Measurements from ENCODE around the gene TTC22.
A peak's percentile ranks its signal among the peaks of the same experiment; 100 is the strongest.

The TTC22 gene

DNA sequence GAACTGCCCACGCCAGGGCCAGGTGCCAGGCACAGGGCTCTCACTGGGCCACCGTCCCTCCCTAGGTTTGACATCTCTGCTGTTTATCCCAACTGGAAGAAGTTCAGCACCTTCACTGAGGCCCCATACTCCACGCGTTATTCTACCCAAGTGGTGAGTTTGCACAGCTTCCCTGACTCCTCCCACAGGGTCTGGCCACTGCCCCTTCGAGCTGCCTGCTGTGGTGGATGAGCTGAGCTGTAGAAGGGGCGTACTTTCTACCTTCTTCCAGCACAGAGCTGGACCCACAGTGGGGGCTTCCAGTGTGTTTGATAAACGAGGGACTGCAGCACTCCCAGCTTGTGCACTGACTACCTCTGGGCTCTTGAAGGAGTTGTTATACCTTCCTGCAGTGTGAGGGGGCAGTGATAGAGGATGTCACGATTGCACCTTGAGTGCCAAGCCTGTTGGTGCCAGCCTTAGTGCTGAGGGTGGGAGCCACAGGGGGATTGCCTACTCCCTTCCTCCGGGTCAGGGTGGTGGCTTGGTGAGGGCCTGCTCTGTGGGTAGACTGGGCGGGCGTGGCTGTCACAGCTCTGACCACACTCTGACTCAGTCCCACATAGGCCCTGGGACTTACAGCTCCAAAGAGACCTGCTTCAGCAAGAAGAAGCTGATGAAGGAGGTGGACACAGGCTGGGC lies 5.9 kb upstream of the TTC22 start:
- no peak for DNase-seq

DNA sequence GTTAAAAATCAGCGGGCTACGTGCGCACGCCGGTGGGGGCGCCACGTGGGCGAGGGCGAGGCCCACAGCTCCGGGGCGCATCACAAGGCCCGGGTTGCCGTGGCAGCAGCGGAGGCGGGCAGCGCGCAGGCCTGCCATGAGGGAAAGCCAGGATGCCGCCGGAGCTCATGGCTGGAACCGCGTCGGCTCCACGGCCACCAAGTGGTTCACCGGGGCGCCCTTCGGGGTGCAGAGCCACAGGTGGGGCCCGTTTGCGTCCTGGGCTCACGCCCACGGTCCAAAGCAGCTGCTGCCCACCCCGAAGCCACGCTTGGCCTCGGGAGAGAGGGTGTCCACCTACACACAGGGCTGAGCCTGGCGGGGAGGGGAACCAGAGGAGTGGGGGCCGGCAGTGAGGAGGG lies 4.9 kb upstream of the TTC22 start:
- no peak for DNase-seq

DNA sequence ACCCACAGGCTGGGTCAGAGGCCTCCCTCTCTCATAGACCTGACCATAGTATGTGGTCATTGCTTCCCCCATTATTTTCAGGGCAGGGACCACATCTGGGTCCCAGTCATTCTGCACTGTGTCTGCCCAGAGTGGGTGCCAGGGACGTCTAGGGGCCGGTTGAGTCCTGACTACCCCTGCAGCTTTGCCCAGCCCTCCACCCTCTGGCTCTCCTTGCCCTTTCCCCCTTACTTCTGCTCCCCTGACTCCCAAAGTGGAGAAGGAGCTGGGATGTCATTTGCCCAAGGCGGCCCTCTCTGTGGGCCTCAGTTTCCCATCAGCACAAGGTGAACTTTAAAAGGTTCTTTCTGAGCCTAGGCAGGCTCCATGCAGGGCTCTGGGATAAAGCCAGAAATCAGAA lies 4.3 kb upstream of the TTC22 start:
- no peak for DNase-seq

DNA sequence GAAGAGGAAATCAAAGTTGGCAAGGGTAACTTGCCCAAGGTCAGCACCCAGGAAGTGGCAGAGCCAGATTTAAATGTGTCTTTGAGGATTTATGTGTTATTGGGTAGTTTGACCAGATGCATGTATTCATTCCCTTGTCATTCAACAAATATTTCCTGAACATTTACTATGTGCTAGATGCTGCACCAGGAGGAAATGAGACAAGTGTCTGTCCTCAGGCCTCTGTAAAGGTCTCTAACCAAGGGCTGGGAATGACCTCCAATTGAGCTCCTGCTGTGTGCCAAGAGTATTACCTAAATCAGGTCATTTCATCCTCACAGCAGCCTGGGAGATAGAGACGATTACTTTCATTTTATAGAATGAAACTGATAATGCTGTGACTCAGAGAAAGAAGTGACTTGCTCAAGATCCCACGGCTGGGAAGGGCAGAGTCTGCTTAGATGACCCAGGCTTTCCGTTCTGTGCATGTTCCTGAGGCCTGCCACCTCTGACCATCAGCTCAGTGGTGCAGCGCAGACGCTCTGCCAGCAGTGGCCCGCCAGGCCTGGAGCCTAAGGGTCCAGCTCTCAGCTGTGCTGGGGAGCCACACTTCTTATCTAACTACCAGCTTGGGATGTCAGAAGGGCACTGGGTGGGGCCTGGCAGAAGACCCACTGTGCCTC lies 3.5 kb upstream of the TTC22 start:
- DNase-seq = no peak

DNA sequence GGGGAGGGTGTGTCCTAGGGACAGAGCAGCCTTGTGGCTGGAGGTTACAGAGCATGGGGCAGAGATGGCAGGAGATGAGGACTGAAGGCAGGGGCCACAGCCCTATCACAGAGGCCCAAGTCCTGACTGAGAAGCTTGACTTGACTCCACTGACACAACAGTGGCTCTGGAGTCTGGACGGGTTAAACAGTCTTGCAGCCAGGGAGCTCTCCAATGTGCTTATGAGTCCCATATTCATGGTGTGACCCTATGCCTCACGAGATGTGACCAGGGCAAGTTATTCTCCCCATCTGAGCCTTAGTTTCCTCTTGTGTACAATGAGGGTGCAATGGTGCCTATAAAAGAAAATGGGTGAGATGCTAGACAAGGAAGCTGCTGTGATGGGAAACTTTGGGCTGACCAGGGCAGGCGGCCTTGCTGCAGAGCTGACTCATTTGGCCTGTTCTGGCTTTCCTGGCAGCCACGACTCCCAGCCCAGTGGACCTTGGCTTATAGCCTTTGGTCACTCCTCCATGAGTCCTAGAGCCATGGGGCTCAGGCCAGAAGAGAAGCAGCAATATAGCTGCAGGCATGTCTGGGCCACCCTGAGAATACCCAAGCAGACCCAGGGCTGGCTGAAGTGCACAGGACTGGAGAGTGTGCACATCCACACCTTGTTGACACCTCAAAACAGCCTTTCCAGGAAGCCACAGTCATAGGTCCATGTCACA lies 2.8 kb upstream of the TTC22 start:
- DNase-seq = no peak

DNA sequence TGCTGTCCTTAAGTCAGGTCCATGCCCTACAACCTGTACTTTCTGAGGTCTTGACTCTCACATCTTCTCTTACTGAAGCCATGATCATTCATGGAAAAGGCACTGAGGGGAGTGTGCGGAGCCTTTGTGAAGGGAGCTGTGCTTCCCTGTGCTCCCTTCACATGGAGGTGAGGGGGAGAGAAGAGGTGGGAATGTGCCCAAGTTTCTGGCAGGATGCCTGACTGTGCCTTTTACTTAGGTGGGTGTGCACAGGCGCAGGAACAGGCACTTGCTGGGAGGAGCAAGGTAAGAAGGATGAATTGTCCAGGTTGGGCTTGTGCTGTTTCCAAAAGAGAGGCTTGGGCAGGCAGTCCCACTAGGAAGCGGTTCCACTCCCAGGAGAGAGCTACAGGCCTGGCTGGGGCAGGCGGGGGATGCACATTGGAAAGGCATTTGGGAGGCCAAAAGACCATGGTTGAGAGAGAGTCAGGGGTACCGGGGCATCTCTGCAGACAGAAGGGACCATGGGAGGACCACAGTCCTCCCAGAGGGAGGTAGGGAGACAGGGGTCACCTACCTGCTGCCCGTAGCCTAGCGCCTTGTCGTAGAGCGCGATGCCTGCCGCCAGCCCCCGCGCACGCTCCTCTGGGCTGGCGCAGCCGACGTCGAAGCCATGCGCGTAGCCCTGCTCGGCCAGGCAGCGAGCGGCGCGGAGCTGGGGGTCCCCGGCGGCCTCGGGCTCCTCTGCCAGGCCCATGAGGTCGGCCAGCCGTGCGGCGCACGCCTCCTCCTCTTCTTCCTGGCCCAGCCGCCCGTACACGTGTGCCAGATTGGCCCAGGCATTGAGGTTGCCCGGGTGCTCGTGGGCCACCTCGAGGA lies 853 bp downstream of the TTC22 start:
- DNase-seq = no peak

DNA sequence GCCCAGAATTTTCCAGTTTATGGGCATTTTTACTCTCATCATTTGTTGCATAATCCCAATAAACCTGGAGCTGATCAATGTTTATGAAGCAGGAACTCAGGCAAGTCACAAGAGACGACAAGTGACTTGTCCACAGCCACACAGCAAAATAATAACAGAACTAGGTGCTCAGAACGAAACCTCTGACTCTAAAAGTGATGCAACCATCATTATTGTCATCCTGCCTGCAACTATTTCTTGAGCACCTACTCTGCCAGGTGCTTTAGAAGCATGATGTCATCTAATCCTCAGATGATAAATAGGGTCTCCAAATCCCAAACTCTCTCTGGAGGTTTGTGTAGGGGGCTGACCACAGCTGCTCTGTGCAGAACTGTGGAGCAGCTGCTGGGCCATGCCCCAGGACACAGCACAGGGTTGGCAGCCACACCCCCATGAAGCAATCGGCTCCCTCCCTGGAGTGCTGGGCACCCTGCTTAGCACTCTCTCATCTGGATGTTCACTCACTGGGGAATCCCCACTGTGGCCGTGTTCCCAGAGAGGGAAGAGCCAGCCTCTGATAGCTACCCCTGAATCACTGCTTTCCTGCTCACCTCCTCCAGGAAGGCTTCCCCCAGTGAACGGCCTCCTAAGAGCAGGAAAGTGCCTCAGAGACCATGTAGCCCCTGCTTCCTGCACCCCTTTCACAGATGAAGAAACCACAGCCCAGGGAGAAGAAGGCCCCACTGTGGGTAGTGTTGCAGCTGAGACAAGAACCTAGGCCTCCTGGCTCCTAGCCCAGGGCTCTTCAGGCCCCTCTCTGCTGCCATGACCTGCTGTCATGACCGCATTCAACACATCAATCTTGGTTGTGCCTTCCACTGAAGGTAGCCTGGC lies 2.1 kb downstream of the TTC22 start:
- no peak for DNase-seq

DNA sequence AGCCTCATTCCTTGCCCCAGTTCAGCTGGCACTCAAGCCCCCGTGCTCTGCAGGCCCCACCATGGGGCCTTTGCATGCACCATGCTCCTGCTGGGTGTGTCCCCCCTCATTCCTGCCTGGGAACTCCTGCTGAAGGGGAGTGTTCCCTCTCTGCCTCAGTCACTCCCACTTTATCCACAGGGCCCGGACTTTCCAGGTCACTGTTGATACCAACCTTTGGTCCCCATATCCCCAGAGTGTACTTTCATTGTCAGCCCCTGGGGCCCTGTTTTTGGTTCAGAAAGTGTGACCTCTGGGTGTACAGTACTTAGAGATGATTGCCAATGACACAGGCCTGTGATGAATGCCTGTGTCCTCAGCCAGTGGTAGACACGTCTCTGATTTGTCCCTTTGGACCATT lies 2.9 kb downstream of the TTC22 start:
- DNase-seq = no peak

DNA sequence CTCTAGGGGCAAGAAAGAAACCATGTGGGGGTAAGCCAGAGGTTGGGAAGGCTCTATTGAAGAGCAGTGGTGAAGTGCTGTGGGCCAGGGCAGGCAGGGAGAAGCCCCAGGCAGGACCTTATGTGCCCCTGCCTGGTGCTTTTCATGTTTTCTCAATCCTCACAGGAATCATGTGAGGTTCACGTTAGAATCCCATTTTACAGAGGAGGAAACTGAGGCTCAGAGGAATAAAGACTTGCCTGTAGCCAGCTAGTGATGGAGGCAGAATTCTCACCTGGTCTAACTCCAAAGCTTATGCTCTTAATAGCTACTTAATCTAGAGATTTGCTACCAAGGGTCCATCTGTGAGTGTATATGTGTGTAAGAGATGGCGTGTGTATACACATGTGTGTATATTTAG lies 4.2 kb downstream of the TTC22 start:
- DNase-seq = no peak

DNA sequence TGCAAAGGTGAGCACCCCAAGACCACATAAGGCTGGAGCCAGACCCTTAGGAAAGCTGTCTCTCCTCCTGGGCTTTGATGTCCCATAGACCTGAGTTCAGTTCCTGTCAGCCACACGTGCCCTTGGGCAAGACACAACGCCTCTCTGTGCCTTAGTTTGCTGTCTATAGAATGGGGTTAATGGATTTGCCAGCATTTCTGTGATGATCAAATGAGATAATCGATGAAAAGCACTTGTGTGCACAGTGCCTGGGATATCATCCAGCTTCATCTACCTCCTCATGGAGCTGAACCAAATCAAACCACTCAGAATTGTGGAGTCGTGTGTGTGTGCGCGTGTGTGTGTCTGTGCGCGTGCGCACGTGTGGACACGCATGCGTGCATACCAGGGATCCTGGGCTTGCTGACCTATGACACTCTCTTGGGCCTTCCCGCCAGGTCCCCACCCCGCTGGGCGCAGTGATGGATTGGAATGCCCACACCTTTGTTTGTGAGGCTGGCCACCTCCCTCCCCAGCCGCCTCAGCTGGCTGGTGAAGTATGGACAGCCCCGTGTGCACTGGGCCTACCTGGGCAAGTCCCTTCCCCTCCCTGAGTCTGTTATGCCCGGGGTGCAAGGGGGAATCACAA lies 5.2 kb downstream of the TTC22 start:
- no peak for DNase-seq

DNA sequence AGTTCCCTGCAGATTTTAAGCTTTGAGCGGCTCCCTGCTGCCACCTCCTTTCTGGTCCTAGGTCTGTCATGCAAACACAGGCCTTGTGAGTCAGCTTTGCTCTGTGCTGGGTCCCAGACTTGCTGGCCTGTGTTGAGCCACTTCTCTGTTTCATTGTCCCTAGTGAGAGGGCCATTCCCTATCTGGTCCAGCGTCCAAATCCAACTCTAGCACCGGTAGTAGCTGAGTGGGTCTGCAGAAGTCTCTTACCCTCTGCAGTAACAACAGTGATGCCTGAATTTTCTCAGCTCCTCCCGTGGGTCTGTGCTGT lies 5.8 kb downstream of the TTC22 start:
- no peak for DNase-seq

DNA sequence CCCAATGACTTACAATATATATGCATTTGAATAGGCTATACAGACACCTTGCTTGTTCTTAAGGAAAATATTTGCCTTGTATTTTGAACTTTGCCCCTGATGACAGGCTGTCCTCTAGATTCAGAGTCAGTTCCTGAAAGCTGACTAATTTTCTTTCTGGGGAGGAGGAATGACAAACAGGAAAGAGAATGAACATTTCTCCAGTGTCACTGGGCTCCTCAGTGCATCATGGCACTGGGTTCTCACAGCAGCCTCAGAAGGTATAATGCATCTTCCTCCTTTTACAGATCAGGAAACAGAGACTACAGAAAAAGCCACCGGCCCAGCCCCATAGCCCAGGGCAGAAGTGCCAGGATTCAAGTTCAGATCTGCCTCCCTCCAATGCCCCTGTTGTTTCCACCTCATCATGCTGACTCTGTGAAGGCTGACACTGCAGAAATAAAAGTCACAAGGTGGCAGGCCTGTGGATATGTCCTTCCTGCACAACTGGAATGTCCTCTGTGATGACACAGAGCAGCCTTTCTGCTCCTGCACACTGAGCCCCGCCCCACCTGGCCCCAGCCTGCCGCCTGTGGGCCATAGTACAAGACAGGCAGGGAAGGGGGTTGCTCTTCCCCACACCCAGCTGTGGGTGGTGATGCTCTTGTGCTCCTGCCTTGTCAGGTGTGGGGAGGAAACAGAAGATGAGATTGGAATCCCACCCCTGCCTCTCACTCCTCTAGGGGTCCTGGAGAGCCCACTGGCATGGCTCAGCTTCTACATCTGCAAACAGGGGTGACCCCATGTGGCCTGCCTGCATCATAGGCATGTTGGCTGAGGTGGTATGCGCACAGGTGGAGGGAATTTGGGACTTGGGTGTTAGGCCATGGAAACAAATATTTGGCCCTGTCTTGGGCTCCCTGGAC lies 6.4 kb downstream of the TTC22 start:
- DNase-seq = no peak

DNA sequence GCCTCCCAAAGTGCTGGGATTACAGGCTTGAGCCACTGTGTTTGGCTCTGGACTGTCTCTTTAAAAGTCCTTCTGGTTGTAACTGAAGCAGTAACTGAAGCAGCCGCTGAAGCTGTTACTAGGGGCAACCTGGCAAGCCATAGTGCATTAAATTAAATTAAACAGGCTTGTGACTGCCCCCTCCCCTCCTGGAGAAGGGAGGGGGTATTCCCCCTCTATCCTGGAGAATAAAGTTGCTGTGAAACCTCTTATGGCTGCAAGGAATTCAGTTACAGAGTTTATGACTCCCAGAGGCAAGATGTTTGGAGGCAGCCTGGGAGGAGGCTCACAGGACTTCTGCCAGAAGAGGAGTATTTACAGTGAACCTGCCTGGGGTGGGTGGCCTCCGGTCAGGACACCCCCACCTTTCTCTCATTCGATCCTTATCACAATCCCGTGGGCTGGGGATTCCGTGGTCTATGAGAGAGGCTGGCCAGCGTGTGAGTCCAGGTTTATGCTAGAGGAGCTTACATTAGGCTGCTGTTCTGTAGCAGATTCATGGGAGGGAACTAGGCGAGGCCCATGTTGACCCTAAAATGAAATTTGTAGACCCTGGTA lies 8.3 kb downstream of the TTC22 start:
- DNase-seq = no peak

DNA sequence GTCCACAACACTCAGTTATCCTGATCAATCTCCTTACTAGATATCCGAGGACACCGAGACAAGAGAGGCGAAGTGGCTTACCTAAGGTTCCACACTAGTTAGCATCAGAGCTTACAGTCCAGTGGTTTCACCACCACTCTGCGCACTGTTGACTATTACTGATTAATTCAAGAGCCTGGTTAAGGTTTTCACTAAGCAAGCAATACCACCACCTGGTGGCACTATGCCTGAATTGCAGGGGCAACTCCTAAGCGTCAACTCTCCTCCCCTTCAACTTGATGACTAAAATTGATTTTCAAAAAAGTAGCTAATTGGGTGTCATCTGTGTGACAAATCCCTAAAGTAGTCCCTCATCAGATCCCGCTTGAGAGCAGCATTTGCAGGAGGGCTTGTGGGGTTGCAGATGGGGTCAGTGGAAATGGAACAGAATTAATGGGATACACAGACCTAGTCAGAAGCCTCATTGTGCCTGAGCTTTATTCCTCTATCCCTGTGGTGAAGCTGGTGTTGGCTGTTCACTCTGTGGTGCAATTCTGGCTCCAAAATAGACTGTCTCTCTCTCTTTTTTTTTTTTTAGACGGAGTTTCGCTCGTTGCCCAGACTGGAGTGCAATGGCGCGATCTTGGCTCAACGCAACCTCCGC lies 9.1 kb downstream of the TTC22 start:
- peak; percentile 43 for DNase-seq

DNA sequence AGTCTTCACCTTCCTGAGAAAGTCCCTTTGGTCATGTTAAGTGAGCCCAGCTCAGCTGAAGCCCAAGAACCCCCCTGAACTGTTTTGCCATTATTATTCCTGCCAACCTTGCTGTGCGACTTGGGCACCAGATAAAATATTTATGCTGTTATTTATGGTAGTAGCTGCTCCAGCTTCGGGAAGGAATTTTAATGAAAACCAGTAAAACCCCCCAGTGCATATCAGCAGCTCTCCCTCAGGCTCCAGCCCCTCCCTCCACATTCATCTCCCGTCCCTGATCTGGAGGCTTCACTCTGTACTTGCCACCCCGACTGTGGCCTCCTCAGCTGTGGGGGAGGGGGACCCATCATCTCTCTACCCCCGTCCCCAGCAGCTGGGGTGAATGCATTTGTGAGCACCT lies 12.7 kb downstream of the TTC22 start:
- no peak for DNase-seq

DNA sequence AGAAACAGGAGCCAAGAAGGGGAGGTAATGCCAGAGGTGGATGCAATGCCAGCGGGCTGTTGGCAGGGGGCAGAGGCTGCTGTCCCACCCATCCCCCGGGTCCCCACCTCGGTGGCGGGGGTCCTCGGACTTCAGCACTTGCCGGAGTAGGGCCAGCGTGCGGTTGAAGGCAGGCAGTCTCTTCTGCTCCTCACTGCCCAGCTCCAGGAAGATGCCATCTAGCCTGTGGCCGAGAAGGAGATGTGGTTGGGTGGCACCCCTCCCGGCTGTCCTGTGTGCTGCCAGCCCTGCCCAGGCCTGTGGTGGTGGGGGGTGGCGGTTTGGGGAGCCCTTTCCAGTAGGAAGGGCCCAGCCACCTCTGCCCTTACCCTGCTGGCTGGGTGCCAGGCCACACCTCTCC lies 13.5 kb downstream of the TTC22 start:
- no peak for DNase-seq

DNA sequence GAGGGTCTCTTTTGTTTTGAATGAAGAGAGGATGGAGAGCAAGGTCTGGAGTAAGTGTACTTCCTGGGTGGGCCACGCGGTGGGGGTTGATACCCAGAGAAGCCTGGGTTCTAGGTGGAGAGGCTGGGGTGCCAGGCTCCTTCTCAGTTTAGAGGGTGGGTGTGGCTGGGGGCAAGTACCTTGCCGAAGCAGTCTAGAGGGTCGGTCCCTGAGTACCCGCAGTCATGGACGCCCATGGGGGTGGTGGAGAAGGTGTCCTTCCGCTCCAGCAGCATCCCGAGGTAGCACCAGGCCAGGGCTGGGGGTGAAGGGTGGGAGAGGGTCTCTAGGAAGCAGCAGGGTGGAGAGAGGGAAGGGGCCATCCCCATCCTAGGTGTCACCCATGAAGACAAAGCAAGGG lies 14.3 kb downstream of the TTC22 start:
- no peak for DNase-seq

DNA sequence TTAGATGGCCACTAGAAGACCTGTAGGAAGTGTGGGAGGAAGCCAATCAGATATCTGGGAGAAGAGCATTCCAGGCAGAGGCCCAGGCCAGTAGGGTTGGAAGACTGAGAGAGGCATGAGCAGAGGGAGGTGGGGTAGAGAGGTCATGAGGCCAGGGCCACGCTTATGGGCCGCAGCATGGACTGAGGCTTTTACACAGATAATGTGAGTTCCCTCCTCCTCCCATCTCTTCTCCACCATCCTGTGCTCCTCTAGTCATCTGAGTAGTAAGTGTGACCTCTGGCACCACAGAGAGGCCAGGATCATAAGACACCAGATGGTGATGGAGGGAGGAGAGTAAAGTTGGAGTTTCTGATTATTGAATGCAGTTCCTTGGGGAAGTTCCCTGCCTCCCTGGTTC lies 17.1 kb downstream of the TTC22 start:
- DNase-seq = no peak

DNA sequence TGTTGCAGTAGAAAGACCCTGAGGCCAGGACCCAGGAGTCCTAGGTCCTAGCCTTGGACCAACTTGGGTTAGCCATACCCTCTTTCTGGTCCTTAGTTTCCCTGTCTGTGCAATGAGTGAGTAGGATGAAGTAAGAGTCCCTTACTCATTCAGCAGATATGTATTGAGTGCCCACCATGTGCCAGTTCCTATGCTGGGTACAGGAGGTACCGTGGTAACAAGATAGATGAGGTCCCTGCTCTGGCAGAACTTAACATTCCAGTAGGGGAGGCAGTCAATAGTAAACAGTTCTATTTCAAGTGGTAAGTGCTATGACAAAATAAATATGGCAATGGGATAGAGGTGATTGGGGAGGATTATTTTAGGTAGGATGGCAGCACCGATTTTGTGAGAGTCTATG lies 18.5 kb downstream of the TTC22 start:
- DNase-seq = no peak

DNA sequence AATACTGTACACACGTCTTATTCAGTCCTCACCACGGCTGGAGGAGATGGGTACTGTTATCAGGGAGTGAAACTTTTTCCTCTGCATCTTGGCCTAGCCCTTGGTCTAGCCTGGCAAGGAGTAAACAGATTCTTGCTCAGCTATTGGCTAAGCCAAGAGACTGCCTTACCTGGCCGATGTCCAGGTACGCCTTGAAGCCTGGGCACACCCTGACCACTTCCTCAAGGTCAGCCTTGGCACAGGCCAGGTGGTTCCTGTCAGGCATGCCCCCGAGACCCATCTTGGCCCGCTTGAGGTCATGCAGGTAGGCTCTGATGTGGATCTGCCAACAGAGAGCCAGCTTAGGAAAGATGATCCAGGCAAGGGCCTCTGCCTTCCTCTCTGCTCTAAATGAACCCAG lies 19.0 kb downstream of the TTC22 start:
- DNase-seq = no peak

Measured in activated CD8-positive, alpha-beta memory T cell treated with anti-CD3 and anti-CD28 coated beads, Interleukin-2, amount 50 U/mL, for 4 hours (primary cell).